Thyroid gland (tissue), 4 donors: ENCODE results near the gene RNF17.

Experiments
- CTCF ChIP-seq, 6 experiments: fragments of 200-600 bp in 3 of 6; fragments of 450-650 bp in 3 of 6; sonication (generic) in 3 of 6; IDR thresholded peaks; one replicate each; pipeline ENCODE4 v1.5.1; 2016 to 2019; ENCODE audit warnings: antibody characterized with exemption in 6 of 6, mild to moderate bottlenecking in 2 of 6, inconsistent platforms in 1 of 6, moderate library complexity in 1 of 6
- POLR2A ChIP-seq, 2 donors: fragments of 450-650 bp; IDR thresholded peaks; one replicate each; pipeline ENCODE4 v1.6.1; 2017; ENCODE audit warnings: antibody characterized with exemption in 2 of 2, mild to moderate bottlenecking in 2 of 2, moderate library complexity in 1 of 2

- TF ChIP-seq CTCF (IDR thresholded peaks at IDR 0.05) (no peak), POLR2A (IDR thresholded peaks at IDR 0.05) (no peak)
These were observed 19.7 kb upstream of the RNF17 start for GRCh38 chr13:24744247-24744646.
